Measurements from ENCODE around the gene COL19A1.

DNA sequence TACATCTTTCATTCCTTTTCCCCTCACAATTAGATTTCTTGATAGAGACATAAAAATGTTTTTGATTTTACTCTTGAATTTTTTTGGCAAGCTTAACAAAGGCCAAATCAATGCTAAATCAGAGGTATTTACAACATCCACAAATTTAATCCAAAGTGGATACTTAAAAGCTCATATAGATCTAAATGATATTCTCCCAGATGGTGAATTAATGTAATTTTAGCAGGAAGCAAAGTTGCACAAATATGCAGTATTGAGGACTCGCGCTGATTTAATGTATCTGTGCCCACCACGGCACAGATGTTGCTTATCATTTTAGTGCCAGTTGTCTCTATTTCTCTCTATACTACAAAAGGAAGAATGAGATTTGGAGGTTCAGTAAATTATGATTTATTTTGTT, 167.4 kb downstream of the COL19A1 start:
- TF ChIP-seq, protein P1, sequence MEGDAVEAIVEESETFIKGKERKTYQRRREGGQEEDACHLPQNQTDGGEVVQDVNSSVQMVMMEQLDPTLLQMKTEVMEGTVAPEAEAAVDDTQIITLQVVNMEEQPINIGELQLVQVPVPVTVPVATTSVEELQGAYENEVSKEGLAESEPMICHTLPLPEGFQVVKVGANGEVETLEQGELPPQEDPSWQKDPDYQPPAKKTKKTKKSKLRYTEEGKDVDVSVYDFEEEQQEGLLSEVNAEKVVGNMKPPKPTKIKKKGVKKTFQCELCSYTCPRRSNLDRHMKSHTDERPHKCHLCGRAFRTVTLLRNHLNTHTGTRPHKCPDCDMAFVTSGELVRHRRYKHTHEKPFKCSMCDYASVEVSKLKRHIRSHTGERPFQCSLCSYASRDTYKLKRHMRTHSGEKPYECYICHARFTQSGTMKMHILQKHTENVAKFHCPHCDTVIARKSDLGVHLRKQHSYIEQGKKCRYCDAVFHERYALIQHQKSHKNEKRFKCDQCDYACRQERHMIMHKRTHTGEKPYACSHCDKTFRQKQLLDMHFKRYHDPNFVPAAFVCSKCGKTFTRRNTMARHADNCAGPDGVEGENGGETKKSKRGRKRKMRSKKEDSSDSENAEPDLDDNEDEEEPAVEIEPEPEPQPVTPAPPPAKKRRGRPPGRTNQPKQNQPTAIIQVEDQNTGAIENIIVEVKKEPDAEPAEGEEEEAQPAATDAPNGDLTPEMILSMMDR (IDR thresholded peaks at IDR 0.05), result no peak
- TF ChIP-seq POLR2A (IDR thresholded peaks at IDR 0.05), result no peak
